Endothelial cell of umbilical vein (primary cell): Measurements from ENCODE around the gene GABBR2. TPM values are rescaled to one million over a fixed set of nuclear protein-coding genes. Genes with fewer than 3 reads are reported as not detected.

Experiments
- BruUV-seq: library from RNA; stranded (reverse); fragments of 400-500 nt; replicated peaks from 2 replicates; lab custom pipeline; 2021; lab: Mats Ljungman, UMichigan
- CTCF ChIA-PET: fragments of 300-600, 350-600 bp; sonication (Branson Sonifier 250); formaldehyde crosslinking; loops from one replicate; lab custom pipeline; 2021; ENCODE audit warnings: antibody characterized with exemption, inconsistent platforms; lab: Charles Lee
- POLR2A ChIA-PET: fragments of 300-600, 350-600 bp; sonication (Branson Sonifier 250); formaldehyde crosslinking; loops from one replicate; lab custom pipeline; 2021; ENCODE audit warnings: antibody characterized with exemption, inconsistent platforms; lab: Charles Lee
- DNase-seq: peaks from one replicate; pipeline ENCODE4 v3.0.0-alpha.2; 2011; ENCODE audit warnings: low read depth, low spot score
- FAIRE-seq: peaks from 2 replicates; lab custom pipeline; 2011; peaks lifted over from hg19 to GRCh38; lab: Jason Lieb, UNC
- H2AFZ ChIP-seq: 2 replicates; pipeline ENCODE4 v1.6.0; 2012; ENCODE audit warnings: low read depth, low read length, control low read depth, inconsistent platforms
- H3K27ac ChIP-seq: 2 replicates; pipeline ENCODE4 v1.5.1; 2011; ENCODE audit warnings: low read depth, mild to moderate bottlenecking, control low read depth, low read length, moderate library complexity; ENCODE audit not compliant: insufficient read depth
- H3K27me3 ChIP-seq, 2 experiments: 2 replicates each; pipeline versions ENCODE4 v1.6.0 to v1.6.1; 2011; ENCODE audit warnings: low read length in 2 of 2, mixed read lengths in 1 of 2; ENCODE audit not compliant: control insufficient read depth in 2 of 2, insufficient read depth in 2 of 2
- H3K36me3 ChIP-seq, 2 experiments: 2 replicates in 1 of 2; 3 replicates in 1 of 2; pipeline ENCODE4 v1.5.1; 2011; ENCODE audit warnings: low read length in 2 of 2, mild to moderate bottlenecking in 1 of 2, moderate library complexity in 1 of 2; ENCODE audit not compliant: control insufficient read depth in 2 of 2, insufficient read depth in 2 of 2; ENCODE audit errors: extremely low read depth in 1 of 2
- H3K4me1 ChIP-seq: 3 replicates; pipeline ENCODE4 v1.5.1; 2011; ENCODE audit warnings: mild to moderate bottlenecking, low read length; ENCODE audit not compliant: control insufficient read depth, insufficient read depth; ENCODE audit errors: extremely low read depth
- H3K4me2 ChIP-seq: 2 replicates; pipeline ENCODE4 v1.6.1; 2011; ENCODE audit warnings: low read length, control low read depth, mixed read lengths; ENCODE audit not compliant: insufficient read depth
- H3K4me3 ChIP-seq, 3 experiments: fragments of 200-600 bp in 1 of 3; sonication (generic), shearing (Covaris generic) in 1 of 3; replicated peaks in 1 of 3; 2 replicates each; pipeline ENCODE4 v1.5.1; 2011 to 2016; ENCODE audit warnings: control low read depth in 3 of 3, low read length in 3 of 3, mild to moderate bottlenecking in 2 of 3, inconsistent platforms in 1 of 3, low read depth in 1 of 3, moderate library complexity in 1 of 3; ENCODE audit not compliant: insufficient read depth in 1 of 3
- H3K79me2 ChIP-seq: 2 replicates; pipeline ENCODE4 v1.6.0; 2012; ENCODE audit warnings: low read length, inconsistent platforms; ENCODE audit not compliant: control insufficient read depth, insufficient read depth
- H3K9ac ChIP-seq: replicated peaks from 2 replicates; pipeline ENCODE3; 2011; ENCODE audit warnings: low read length, control low read depth; ENCODE audit not compliant: insufficient read depth; ENCODE audit errors: extremely low read depth
- H3K9me1 ChIP-seq: replicated peaks from 3 replicates; pipeline ENCODE4 v1.6.0; 2011; ENCODE audit warnings: mild to moderate bottlenecking, low read length; ENCODE audit not compliant: control insufficient read depth, insufficient read depth; ENCODE audit errors: extremely low read depth
- H3K9me3 ChIP-seq: replicated peaks from 2 replicates; pipeline ENCODE4 v1.5.1; 2012; ENCODE audit warnings: low read length, inconsistent platforms; ENCODE audit not compliant: control insufficient read depth, insufficient read depth
- H4K20me1 ChIP-seq: replicated peaks from 2 replicates; pipeline ENCODE3; 2011; ENCODE audit warnings: mild to moderate bottlenecking, low read length; ENCODE audit not compliant: control insufficient read depth, insufficient read depth; ENCODE audit errors: extremely low read depth
- CTCF ChIP-seq, 2 donors: IDR thresholded peaks; 1 replicate in 1 of 2; 2 replicates in 1 of 2; pipeline ENCODE4 v1.5.1; 2011; ENCODE audit warnings: low read length in 2 of 2, mild to moderate bottlenecking in 2 of 2, moderate library complexity in 2 of 2, control low read depth in 1 of 2, inconsistent platforms in 1 of 2, low read depth in 1 of 2; ENCODE audit not compliant: insufficient read depth in 1 of 2; ENCODE audit errors: extremely low read depth in 1 of 2
- EZH2 ChIP-seq: IDR thresholded peaks from 2 replicates; pipeline ENCODE4 v1.6.1; 2012; ENCODE audit warnings: borderline replicate concordance, low read depth, mild to moderate bottlenecking, moderate library complexity, low read length, inconsistent platforms; ENCODE audit not compliant: severe bottlenecking
- FOS ChIP-seq: IDR thresholded peaks from 2 replicates; pipeline ENCODE4 v1.6.1; 2011; ENCODE audit warnings: mild to moderate bottlenecking, low read length, moderate library complexity, borderline replicate concordance; ENCODE audit not compliant: insufficient read depth
- GATA2 ChIP-seq: IDR thresholded peaks from 2 replicates; pipeline ENCODE4 v1.7.0; 2011; ENCODE audit warnings: low read depth, mild to moderate bottlenecking, moderate library complexity, mixed read lengths, low read length; ENCODE audit not compliant: insufficient read length, insufficient read depth
- JUN ChIP-seq: IDR thresholded peaks from 2 replicates; pipeline ENCODE4 v1.6.1; 2011; ENCODE audit warnings: borderline replicate concordance, low read depth; ENCODE audit not compliant: insufficient read length, insufficient read depth
- MAX ChIP-seq: IDR thresholded peaks from 2 replicates; pipeline ENCODE4 v1.6.1; 2011; ENCODE audit not compliant: insufficient read depth, insufficient read length
- MYC ChIP-seq: IDR thresholded peaks from one replicate; pipeline ENCODE4 v1.6.1; 2011; ENCODE audit warnings: mild to moderate bottlenecking, low read depth, low read length
- POLR2A ChIP-seq: IDR thresholded peaks from 2 replicates; pipeline ENCODE4 v1.6.1; 2012; ENCODE audit warnings: low read depth, mild to moderate bottlenecking, control low read depth, low read length
- POLR2AphosphoS5 ChIP-seq: IDR thresholded peaks from 2 replicates; pipeline ENCODE4 v1.6.1; 2012; ENCODE audit warnings: low read depth, mild to moderate bottlenecking, control low read depth, low read length, moderate library complexity; ENCODE audit not compliant: insufficient read depth
- dilution Hi-C: fragments of 300-500 bp; cut with MboI; formaldehyde crosslinking; loops from one replicate; pipeline ENCODE4 v1.15.0; 2019; ENCODE audit warnings: low sequenced_read_pairs; ENCODE audit not compliant: extremely low pct_ligation_motif_present
- intact Hi-C: fragments of 100-400 bp; cut with micrococcal nuclease; formaldehyde crosslinking; loops from one replicate; pipeline ENCODE4 v1.10.0; 2022
- polyA plus RNA-seq, 4 experiments: library from polyadenylated mRNA; depleted of rRNA in 3 of 4; stranded (reverse) in 3 of 4; unstranded in 1 of 4; fragments of >200 nt; gene quantifications; 2 replicates each; pipeline versions ENCODE4 v1.2.1 to v1.2.3, GENCODE V29; 2011 to 2012; ENCODE audit warnings: missing spikeins in 1 of 4
- total RNA-seq: library from RNA; stranded (reverse); gene quantifications from 2 replicates; pipeline ENCODE4 v1.2.3, GENCODE V29; 2021

The GABBR2 gene
- total and polyA plus RNA-seq, 2 donors (not counting 3 experiments of a cell fraction or from before 2014, with no cell fraction given): 1.1 to 9.2 TPM

- peaks cover 5% of the 10 kb centered on the region for H3K4me1 ChIP-seq
- H3K9ac ChIP-seq: no peak overlapping the region
- no peaks in the 10 kb centered on the region for H4K20me1 ChIP-seq
- DNase-seq (no peak), FAIRE-seq (no peak)
- H3K36me3 ChIP-seq: no peaks in the 10 kb centered on the region
- no TSS peak for BruUV-seq
- CTCF ChIA-PET: interaction anchor here (0.6 to 2.7 kb wide), 4 partner anchors 8 to 122 kb away, joined by 3 to 12 read pairs (median 4); no protein-coding TSS in a partner anchor
- no peak overlapping the region for H3K4me2 ChIP-seq
- no peak overlapping the region for H3K27ac ChIP-seq
- H2AFZ ChIP-seq: no peak overlapping the region
- intact Hi-C loops (no loop called here), dilution Hi-C loops (no loop called here)
- no peak for TF ChIP-seq GATA2
- TF ChIP-seq MAX: no peak
- no peak for TF ChIP-seq MYC
- TF ChIP-seq CTCF (IDR thresholded peaks at IDR 0.05; ENCODE audit: extremely low read depth in 1 of 2, insufficient read depth in 1 of 2, low read depth in 1 of 2, low read length in 2 of 2): no peak
- TF ChIP-seq JUN: no peak
- no peak for TF ChIP-seq FOS
- no peak for TF ChIP-seq EZH2
- TF ChIP-seq POLR2A: no peak
- TF ChIP-seq POLR2AphosphoS5: no peak
- POLR2A ChIA-PET: no interaction called here
- no peaks in the 10 kb centered on the region for H3K27me3 ChIP-seq
- no peaks in the 10 kb centered on the region for H3K79me2 ChIP-seq
- no peaks in the 10 kb centered on the region for H3K9me1 ChIP-seq
- no peaks in the 10 kb centered on the region for H3K9me3 ChIP-seq
- H3K4me3 ChIP-seq: no peak overlapping the region
Observed at GRCh38 chr9:98381311-98382103, 327.2 kb downstream of the GABBR2 start.
